ENCODE results near the gene AK3. TPM values are rescaled to one million over a fixed set of nuclear protein-coding genes. Genes with fewer than 3 reads are reported as not detected.

AK3 gene
- total RNA-seq, 4 donors from 2014 or later = 77.6 to 99.4 (median 88.6) TPM

DNA sequence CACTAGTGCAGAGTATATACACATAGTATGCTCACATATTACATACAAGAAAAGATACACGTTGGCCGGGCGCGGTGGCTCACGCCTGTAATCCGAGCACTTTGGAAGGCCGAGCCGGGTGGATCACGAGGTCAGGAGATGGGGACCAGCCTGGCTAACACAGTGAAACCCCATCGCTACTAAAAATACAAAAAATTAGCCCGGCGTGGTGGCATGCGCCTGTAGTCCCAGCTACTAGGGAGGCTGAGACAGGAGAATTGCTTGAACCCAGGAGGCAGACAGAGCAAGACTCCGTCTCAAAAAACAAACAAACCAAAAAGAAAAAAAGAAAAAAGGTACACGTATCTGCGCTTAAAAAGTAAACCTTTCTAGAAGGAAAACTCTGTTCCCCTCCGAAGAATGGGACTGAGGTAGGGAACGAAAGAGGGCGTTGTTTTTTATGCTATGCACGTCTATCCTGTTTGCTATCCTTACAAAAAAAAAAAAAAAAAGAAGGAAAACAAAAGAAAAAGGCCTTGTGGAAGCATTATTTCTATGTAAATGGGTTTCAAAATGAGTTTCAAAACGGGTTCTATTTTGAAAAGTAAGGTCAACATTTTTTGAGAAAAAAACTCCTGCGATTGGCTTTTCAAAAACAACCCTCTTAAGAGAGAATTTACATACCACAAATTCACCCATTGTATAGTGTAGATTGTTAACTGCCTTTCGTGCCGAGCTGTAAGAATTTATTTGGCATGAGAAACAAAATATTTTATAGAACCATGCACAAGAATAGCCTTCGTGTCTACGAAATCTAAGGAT lies 1.2 kb downstream of the AK3 start:
- TF ChIP-seq CTCF (IDR thresholded peaks at IDR 0.05) = no peak
- no peak for DNase-seq (ENCODE audit: low spot score)
- ATAC-seq (ENCODE audit: low FRiP score) = no peak

- DNase-seq (ENCODE audit: low spot score) = no peak
- no peak for ATAC-seq (ENCODE audit: low FRiP score)
- TF ChIP-seq CTCF (IDR thresholded peaks at IDR 0.05) = no peak
Observed at GRCh38 chr9:4738866-4739586, 2.0 kb downstream of the AK3 start.

DNA sequence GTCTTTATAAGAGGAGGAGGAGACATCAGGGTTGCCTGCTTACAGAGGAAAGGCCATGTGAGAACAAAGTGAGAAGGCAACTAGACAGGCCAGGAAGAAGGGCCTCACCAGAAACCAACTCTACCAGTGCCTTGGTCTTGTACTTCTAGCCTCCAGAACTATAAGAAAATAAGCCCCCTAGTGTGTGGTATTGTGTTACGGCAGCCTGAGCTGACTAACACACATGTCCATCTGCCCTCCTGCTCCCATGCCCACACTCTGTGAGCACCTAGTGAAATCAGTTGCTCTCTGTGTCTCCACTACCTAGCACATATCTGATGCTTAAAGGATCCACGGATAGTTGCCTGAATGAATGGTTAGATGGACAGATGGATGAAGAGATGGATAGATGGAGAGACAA lies 6.9 kb downstream of the AK3 start:
- no peak for DNase-seq (ENCODE audit: low spot score)
- ATAC-seq (ENCODE audit: low FRiP score) = no peak
- TF ChIP-seq CTCF (IDR thresholded peaks at IDR 0.05) = no peak

DNA sequence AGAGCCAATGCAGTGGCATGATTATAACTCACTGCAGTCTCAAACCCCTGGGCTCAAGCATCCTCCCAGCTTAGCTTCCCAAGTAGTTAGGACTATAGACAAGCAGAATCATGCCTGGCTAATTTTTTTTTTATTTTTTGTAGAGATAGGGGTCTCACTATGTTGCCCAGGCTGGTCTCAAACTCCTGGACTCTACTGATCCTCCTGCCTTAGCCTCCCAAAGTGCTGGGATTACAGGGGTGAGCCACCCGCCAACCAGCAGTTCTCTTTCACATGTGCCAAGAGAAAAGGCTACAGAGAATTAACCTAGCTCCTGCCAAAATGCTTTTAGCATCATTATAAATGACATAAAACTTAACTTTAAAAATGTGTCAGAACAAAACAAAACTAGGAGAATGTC lies 8.1 kb downstream of the AK3 start:
- TF ChIP-seq CTCF (IDR thresholded peaks at IDR 0.05) = no peak
- DNase-seq (ENCODE audit: low spot score) (no peak), ATAC-seq (ENCODE audit: low FRiP score) (no peak)

- no peak for ATAC-seq (ENCODE audit: low FRiP score)
- no peak for TF ChIP-seq CTCF (IDR thresholded peaks at IDR 0.05)
- no peak for DNase-seq (ENCODE audit: low spot score)
Observed at GRCh38 chr9:4727593-4727992, 13.4 kb downstream of the AK3 start.

DNA sequence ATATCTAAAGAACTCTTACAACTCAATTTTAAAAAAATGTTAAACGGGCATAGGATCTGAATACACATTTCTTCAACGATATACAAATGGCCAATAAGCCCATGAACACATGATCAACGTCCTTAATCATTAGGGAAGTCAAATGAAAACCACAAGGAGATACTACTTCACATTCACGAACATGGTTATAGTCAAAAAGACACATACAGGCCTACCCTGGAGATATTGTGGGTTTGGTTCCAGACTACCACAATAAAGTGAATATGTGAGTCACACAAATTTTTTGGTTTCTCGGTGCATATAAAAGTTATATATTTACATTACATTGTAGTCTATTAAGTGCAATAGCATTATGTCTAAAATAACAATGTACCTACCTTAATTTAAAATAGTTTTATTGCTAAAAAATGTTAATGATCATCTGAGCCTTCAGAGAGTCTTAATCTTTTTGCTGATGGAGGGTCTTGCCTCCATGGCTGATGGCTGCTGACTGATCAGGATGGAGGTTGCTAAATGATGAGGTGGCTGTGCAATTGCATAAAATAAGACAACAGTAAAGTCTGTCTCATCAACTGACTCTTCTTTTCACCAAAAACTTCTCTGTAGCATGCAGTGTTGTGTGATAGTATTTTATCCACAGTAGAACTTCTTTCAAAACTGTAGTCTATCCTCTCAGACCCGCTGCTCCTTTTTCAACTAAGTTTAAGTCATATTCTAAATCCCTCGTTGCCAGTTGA lies 15.1 kb downstream of the AK3 start:
- no peak for DNase-seq (ENCODE audit: low spot score)
- no peak for TF ChIP-seq CTCF (IDR thresholded peaks at IDR 0.05)
- ATAC-seq (ENCODE audit: low FRiP score) = no peak
